IMR-90 (cell line): ENCODE data around the gene B4GALT5. TPM values are rescaled to one million over a fixed set of nuclear protein-coding genes. Genes with fewer than 3 reads are reported as not detected.

ENCODE experiments used
- ATAC-seq: fragments of 200-7000 bp; cut with Tn5 transposase; 2 replicates; pipeline ENCODE4 v1.9.1; 2020; ENCODE audit warnings: low read depth, mild to moderate bottlenecking, moderate library complexity
- BruUV-seq: library from RNA; stranded (reverse); fragments of 400-500 nt; replicated peaks from 2 replicates; lab custom pipeline; 2021; lab: Mats Ljungman, UMichigan
- CTCF ChIA-PET: fragments of 300-600 bp; formaldehyde crosslinking; extraction: SDS; loops from one replicate; lab custom pipeline; 2021; ENCODE audit warnings: antibody characterized with exemption; lab: Yijun Ruan, JAX
- POLR2A ChIA-PET: fragments of 300-600 bp; sonication (Branson Sonifier 250); formaldehyde crosslinking; loops from one replicate; lab custom pipeline; 2022; ENCODE audit warnings: antibody characterized with exemption; ENCODE audit not compliant: unreplicated experiment; lab: Charles Lee
- DNase-seq: peaks from one replicate; pipeline ENCODE4 v3.0.0; 2013
- H2AFZ ChIP-seq: replicated peaks from 2 replicates; pipeline ENCODE3; 2013; ENCODE audit warnings: low read length, mild to moderate bottlenecking; ENCODE audit not compliant: poor library complexity
- H2AK5ac ChIP-seq: 2 replicates; pipeline ENCODE4 v1.6.1; 2013; ENCODE audit warnings: low read depth, low read length, inconsistent platforms
- H2AK9ac ChIP-seq: replicated peaks from 2 replicates; pipeline ENCODE3; 2013; ENCODE audit warnings: mild to moderate bottlenecking, low read depth, low read length, moderate library complexity; ENCODE audit not compliant: poor library complexity
- H2BK120ac ChIP-seq: 2 replicates; pipeline ENCODE4 v1.6.1; 2013; ENCODE audit warnings: low read depth, low read length, inconsistent platforms
- H2BK15ac ChIP-seq: 3 replicates; pipeline ENCODE4 v1.6.1; 2013; ENCODE audit warnings: low read depth, low read length, inconsistent platforms
- H2BK20ac ChIP-seq: 2 replicates; pipeline ENCODE4 v1.6.1; 2013; ENCODE audit warnings: low read depth, mild to moderate bottlenecking, inconsistent platforms, low read length, moderate library complexity
- H2BK5ac ChIP-seq: 2 replicates; pipeline ENCODE4 v1.6.1; 2013; ENCODE audit warnings: mild to moderate bottlenecking, low read depth, low read length, inconsistent platforms; ENCODE audit not compliant: poor library complexity, severe bottlenecking
- H3K14ac ChIP-seq: replicated peaks from 2 replicates; pipeline ENCODE4 v1.6.1; 2013; ENCODE audit warnings: low read depth, low read length, inconsistent platforms
- H3K18ac ChIP-seq: 2 replicates; pipeline ENCODE4 v1.6.1; 2013; ENCODE audit warnings: low read depth, low read length, control low read depth
- H3K23ac ChIP-seq: 2 replicates; pipeline ENCODE4 v1.6.1; 2013; ENCODE audit warnings: low read depth, low read length, inconsistent platforms
- H3K27ac ChIP-seq: 2 replicates; pipeline ENCODE4 v1.5.1; 2013; ENCODE audit warnings: mild to moderate bottlenecking, control low read depth, low read length; ENCODE audit not compliant: insufficient read depth
- H3K27me3 ChIP-seq: 2 replicates; pipeline ENCODE4 v1.6.1; 2013; ENCODE audit warnings: low read length; ENCODE audit not compliant: control insufficient read depth, insufficient read depth
- H3K36me3 ChIP-seq: 2 replicates; pipeline ENCODE4 v1.6.1; 2013; ENCODE audit warnings: low read length, mixed read lengths; ENCODE audit not compliant: control insufficient read depth, insufficient read depth
- H3K4ac ChIP-seq: 2 replicates; pipeline ENCODE4 v1.6.1; 2013; ENCODE audit warnings: low read depth, low read length, inconsistent platforms
- H3K4me1 ChIP-seq: 2 replicates; pipeline ENCODE4 v1.6.1; 2013; ENCODE audit warnings: low read length, mixed read lengths; ENCODE audit not compliant: control insufficient read depth, insufficient read depth
- H3K4me2 ChIP-seq: 2 replicates; pipeline ENCODE4 v1.6.1; 2013; ENCODE audit warnings: low read depth, mild to moderate bottlenecking, control low read depth, low read length, moderate library complexity
- H3K4me3 ChIP-seq: 2 replicates; pipeline ENCODE4 v1.5.1; 2013; ENCODE audit warnings: low read depth, mild to moderate bottlenecking, control low read depth, low read length, moderate library complexity; ENCODE audit not compliant: insufficient read depth
- H3K56ac ChIP-seq: 2 replicates; pipeline ENCODE4 v1.6.1; 2013; ENCODE audit warnings: low read length, inconsistent platforms; ENCODE audit not compliant: insufficient read depth; ENCODE audit errors: extremely low read depth
- H3K79me1 ChIP-seq, 2 experiments: 2 replicates each; pipeline ENCODE4 v1.6.1; 2013; ENCODE audit warnings: low read length in 2 of 2, inconsistent platforms in 1 of 2, low read depth in 1 of 2
- H3K9ac ChIP-seq: 2 replicates; pipeline ENCODE4 v1.6.1; 2013; ENCODE audit warnings: low read depth, low read length, control low read depth
- H3K9me1 ChIP-seq: 2 replicates; pipeline ENCODE4 v1.6.1; 2013; ENCODE audit warnings: low read length, inconsistent platforms; ENCODE audit not compliant: insufficient read depth
- H3K9me3 ChIP-seq: 2 replicates; pipeline ENCODE4 v1.6.1; 2013; ENCODE audit warnings: low read length; ENCODE audit not compliant: control insufficient read depth, insufficient read depth
- H4K20me1 ChIP-seq: 2 replicates; pipeline ENCODE4 v1.6.1; 2013; ENCODE audit warnings: low read length, inconsistent platforms; ENCODE audit not compliant: insufficient read depth
- H4K5ac ChIP-seq: 2 replicates; pipeline ENCODE4 v1.6.1; 2013; ENCODE audit warnings: mild to moderate bottlenecking, low read depth, low read length, control low read depth
- H4K8ac ChIP-seq, 2 experiments: 2 replicates each; pipeline ENCODE4 v1.6.1; 2013; ENCODE audit warnings: low read depth in 2 of 2, low read length in 2 of 2, control low read depth in 1 of 2, inconsistent platforms in 1 of 2
- H4K91ac ChIP-seq: 2 replicates; pipeline ENCODE4 v1.6.1; 2013; ENCODE audit warnings: low read depth, low read length, inconsistent platforms; ENCODE audit not compliant: insufficient read depth
- BHLHE40 ChIP-seq: fragments of 150-350 bp; IDR thresholded peaks from 2 replicates; pipeline ENCODE4 v1.6.1; 2016; ENCODE audit warnings: mild to moderate bottlenecking, low read depth, low read length
- CEBPB ChIP-seq: IDR thresholded peaks from 2 replicates; pipeline ENCODE4 v1.6.1; 2012; ENCODE audit warnings: low read depth, low read length, improper control_type of control experiment
- CHD1 ChIP-seq: IDR thresholded peaks from 2 replicates; pipeline ENCODE4 v1.6.1; 2012; ENCODE audit warnings: low read depth, low read length, improper control_type of control experiment
- CTCF ChIP-seq: conservative IDR thresholded peaks from 2 replicates; pipeline ENCODE4 v1.5.1; 2012; ENCODE audit warnings: mild to moderate bottlenecking, low read depth, low read length, improper control_type of control experiment
- ELK1 ChIP-seq: fragments of 150-350 bp; IDR thresholded peaks from 2 replicates; pipeline ENCODE4 v1.6.1; 2016; ENCODE audit warnings: low read depth, mild to moderate bottlenecking, low read length, moderate library complexity, borderline replicate concordance
- FOS ChIP-seq: fragments of 150-350 bp; IDR thresholded peaks from 2 replicates; pipeline ENCODE4 v1.6.1; 2016; ENCODE audit warnings: low read depth, low read length
- MAFK ChIP-seq: IDR thresholded peaks from 2 replicates; pipeline ENCODE4 v1.6.1; 2012; ENCODE audit warnings: low read depth, low read length, improper control_type of control experiment
- MAZ ChIP-seq: IDR thresholded peaks from 2 replicates; pipeline ENCODE4 v1.6.1; 2012; ENCODE audit warnings: low read depth, mild to moderate bottlenecking, low read length, improper control_type of control experiment, moderate library complexity, borderline replicate concordance
- MXI1 ChIP-seq: IDR thresholded peaks from 2 replicates; pipeline ENCODE4 v1.6.1; 2012; ENCODE audit warnings: low read depth, mild to moderate bottlenecking, low read length, moderate library complexity, borderline replicate concordance
- NFE2L2 ChIP-seq: fragments of 150-350 bp; IDR thresholded peaks from 2 replicates; pipeline ENCODE4 v1.6.1; 2016; ENCODE audit warnings: low read depth, mild to moderate bottlenecking, low read length
- POLR2A ChIP-seq: IDR thresholded peaks from 2 replicates; pipeline ENCODE4 v1.6.1; 2012; ENCODE audit warnings: mild to moderate bottlenecking, low read depth, low read length
- RAD21 ChIP-seq: IDR thresholded peaks from 2 replicates; pipeline ENCODE4 v1.6.1; 2012; ENCODE audit warnings: low read length, improper control_type of control experiment
- RCOR1 ChIP-seq: IDR thresholded peaks from 2 replicates; pipeline ENCODE4 v1.6.1; 2012; ENCODE audit warnings: mild to moderate bottlenecking, low read length, improper control_type of control experiment; ENCODE audit not compliant: insufficient replicate concordance
- RFX5 ChIP-seq: IDR thresholded peaks from 2 replicates; pipeline ENCODE4 v1.8.0; 2012; ENCODE audit warnings: low read depth, mild to moderate bottlenecking, low read length, moderate library complexity
- SMC3 ChIP-seq: fragments of 150-350 bp; IDR thresholded peaks from 2 replicates; pipeline ENCODE4 v1.6.1; 2016; ENCODE audit warnings: low read depth, mild to moderate bottlenecking, antibody characterized with exemption, low read length, moderate library complexity
- USF2 ChIP-seq: fragments of 150-350 bp; IDR thresholded peaks from 2 replicates; pipeline ENCODE4 v1.6.1; 2017; ENCODE audit warnings: mild to moderate bottlenecking, antibody characterized with exemption, low read length, low read depth
- WGBS, 2 experiments: methylation state at CpG; one replicate each; pipeline versions ENCODE4 v1.1.5 to v1.1.7; 2013; ENCODE audit warnings: missing lambda C conversion rate in 2 of 2; ENCODE audit not compliant: insufficient read length in 1 of 2; ENCODE audit errors: extremely low coverage in 2 of 2; 5-methylcytosine and 5-hydroxymethylcytosine counted together
- dilution Hi-C: fragments of 300-500 bp; cut with HindIII; formaldehyde crosslinking; loops from one replicate; pipeline ENCODE4 v1.14.3; 2018; ENCODE audit warnings: low sequenced_read_pairs; ENCODE audit not compliant: unreplicated experiment
- in situ Hi-C: fragments of 300-500 bp; cut with MboI; formaldehyde crosslinking; loops from 3 replicates; pipeline ENCODE4 v1.14.3; 2019; ENCODE audit warnings: low sequenced_read_pairs, inconsistent platforms, mixed read lengths
- intact Hi-C: fragments of 100-400 bp; cut with micrococcal nuclease; formaldehyde crosslinking; loops from 2 replicates; pipeline ENCODE4 v1.10.0; 2022
- polyA plus RNA-seq, 3 experiments: library from polyadenylated mRNA; depleted of rRNA; stranded (reverse); fragments of >200 nt; gene quantifications; 2 replicates each; pipeline ENCODE4 v1.2.3, GENCODE V29; 2012; ENCODE audit warnings: low replicate concordance in 1 of 3
- total RNA-seq: library from RNA; depleted of rRNA; stranded (reverse); fragments of >200 nt; gene quantifications from 2 replicates; pipeline ENCODE4 v1.2.3, GENCODE V29; 2012

Gene B4GALT5
- total and polyA plus RNA-seq, 2 of the 4 experiments (the other 2 are of a cell fraction) = 11.3 to 20.4 TPM

GRCh38 chr20:49681850-49682216, 31.8 kb downstream of the B4GALT5 start:
- H2BK15ac ChIP-seq = no peak overlapping the region
- DNase-seq (no peak), ATAC-seq (no peak)
- H3K56ac ChIP-seq = no peak overlapping the region
- H3K9me1 ChIP-seq = peaks cover 34% of the 10 kb centered on the region
- H3K4me3 ChIP-seq = no peak overlapping the region
- H3K14ac ChIP-seq = no peak overlapping the region
- dilution Hi-C loops (no loop called here), intact Hi-C loops (no loop called here), in situ Hi-C loops (no loop called here)
- H3K9me3 ChIP-seq = no peaks in the 10 kb centered on the region
- H3K4ac ChIP-seq = no peak overlapping the region
- H4K91ac ChIP-seq = no peak overlapping the region
- peaks cover 16% of the 10 kb centered on the region for H3K4me1 ChIP-seq
- ChIA-PET POLR2A (no interaction called here), CTCF (no interaction called here)
- H3K79me1 ChIP-seq = peaks cover 31 to 89% of the 10 kb centered on the region in 2 experiments
- no peak overlapping the region for H3K23ac ChIP-seq
- no peak overlapping the region for H3K4me2 ChIP-seq
- peaks cover 61% of the 10 kb centered on the region for H4K20me1 ChIP-seq
- H2BK120ac ChIP-seq = no peak overlapping the region
- H4K5ac ChIP-seq = no peak overlapping the region
- H3K27me3 ChIP-seq = no peaks in the 10 kb centered on the region
- no peak overlapping the region for H2BK20ac ChIP-seq
- H3K9ac ChIP-seq = no peak overlapping the region
- H3K36me3 ChIP-seq = no peaks in the 10 kb centered on the region
- WGBS, 2 experiments = no CpG with 5 or more reads among the region's 3 CpGs
- H2AK9ac ChIP-seq = no peak overlapping the region
- no peak overlapping the region for H3K18ac ChIP-seq
- no TSS peak for BruUV-seq
- H2BK5ac ChIP-seq = no peak overlapping the region
- H2AK5ac ChIP-seq = no peak overlapping the region
- no peak overlapping the region for H2AFZ ChIP-seq
- H3K27ac ChIP-seq = no peak overlapping the region
- TF ChIP-seq USF2 (no peak), NFE2L2 (no peak), RFX5 (no peak), CEBPB (no peak), MXI1 (no peak), CTCF (no peak), SMC3 (no peak), MAFK (no peak), MAZ (no peak), FOS (no peak), BHLHE40 (no peak), RAD21 (no peak), POLR2A (no peak), CHD1 (no peak), ELK1 (no peak), RCOR1 (no peak)
- H4K8ac ChIP-seq = no peak overlapping the region
